Panc1 (cell line): ENCODE results near the gene TOLLIP.

Experiments
- CTCF ChIP-seq: fragments of 450-650 bp; IDR thresholded peaks from 2 replicates; pipeline ENCODE4 v1.5.1; 2017; ENCODE audit warnings: mild to moderate bottlenecking
- POLR2AphosphoS5 ChIP-seq: IDR thresholded peaks from 2 replicates; pipeline ENCODE4 v1.6.1; 2012; ENCODE audit warnings: mild to moderate bottlenecking, low read depth, low read length, moderate library complexity
- TCF7L2 ChIP-seq: IDR thresholded peaks from 2 replicates; pipeline ENCODE4 v1.6.1; 2011; ENCODE audit warnings: mild to moderate bottlenecking, low read depth, low read length, inconsistent platforms

- TF ChIP-seq CTCF (no peak), POLR2AphosphoS5 (no peak), TCF7L2 (no peak)
Measured at GRCh38 chr11:1241706-1242105, 67.7 kb downstream of the TOLLIP start.
